ENCODE results near the gene BIRC5. TPM values are rescaled to one million over a fixed set of nuclear protein-coding genes. Genes with fewer than 3 reads are reported as not detected.
A peak's percentile ranks its signal among the peaks of the same experiment; 100 is the strongest.

Gene BIRC5
- total and polyA plus RNA-seq, 8 donors, result 4.8 to 43.4 (median 23.7) TPM

DNA sequence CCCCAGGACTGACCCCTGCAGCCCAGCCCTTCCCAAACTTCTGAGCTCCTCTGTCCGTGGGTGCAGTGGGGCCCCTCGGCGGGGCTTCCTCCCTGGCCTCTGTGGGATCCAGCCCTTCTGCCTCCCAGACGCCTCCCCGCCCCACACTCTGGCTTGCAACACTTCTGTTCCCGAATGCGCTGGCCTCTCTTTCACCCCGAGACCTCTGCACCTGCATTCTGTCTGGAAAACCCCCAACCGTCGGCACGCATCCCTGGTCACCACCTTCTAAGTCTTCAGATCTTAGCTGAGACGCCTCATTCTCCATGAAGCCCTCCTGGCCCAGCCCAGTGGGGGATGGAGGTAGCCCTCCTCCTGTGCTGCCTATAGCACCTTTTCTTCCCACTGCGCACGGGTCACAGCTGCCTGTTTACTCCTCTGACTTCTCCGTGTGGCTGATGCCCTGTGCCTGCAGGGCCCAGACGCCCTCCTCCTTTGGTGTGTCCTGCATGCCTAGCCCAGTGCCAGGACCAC, 43.8 kb downstream of the BIRC5 start:
- Histone ChIP-seq H3K27me3 (no peaks in the 10 kb centered on the region), H3K9me3 (no peaks in the 10 kb centered on the region), H3K4me3 (peak overlapping the region in 1 of 2 donors; percentile 32), H3K36me3 (no peaks in the 10 kb centered on the region), H3K27ac (peak overlapping the region; percentile 69 to 94), H3K4me1 (peaks cover 19 to 95% of the 10 kb centered on the region in 2 donors)
- TF ChIP-seq, protein P1, sequence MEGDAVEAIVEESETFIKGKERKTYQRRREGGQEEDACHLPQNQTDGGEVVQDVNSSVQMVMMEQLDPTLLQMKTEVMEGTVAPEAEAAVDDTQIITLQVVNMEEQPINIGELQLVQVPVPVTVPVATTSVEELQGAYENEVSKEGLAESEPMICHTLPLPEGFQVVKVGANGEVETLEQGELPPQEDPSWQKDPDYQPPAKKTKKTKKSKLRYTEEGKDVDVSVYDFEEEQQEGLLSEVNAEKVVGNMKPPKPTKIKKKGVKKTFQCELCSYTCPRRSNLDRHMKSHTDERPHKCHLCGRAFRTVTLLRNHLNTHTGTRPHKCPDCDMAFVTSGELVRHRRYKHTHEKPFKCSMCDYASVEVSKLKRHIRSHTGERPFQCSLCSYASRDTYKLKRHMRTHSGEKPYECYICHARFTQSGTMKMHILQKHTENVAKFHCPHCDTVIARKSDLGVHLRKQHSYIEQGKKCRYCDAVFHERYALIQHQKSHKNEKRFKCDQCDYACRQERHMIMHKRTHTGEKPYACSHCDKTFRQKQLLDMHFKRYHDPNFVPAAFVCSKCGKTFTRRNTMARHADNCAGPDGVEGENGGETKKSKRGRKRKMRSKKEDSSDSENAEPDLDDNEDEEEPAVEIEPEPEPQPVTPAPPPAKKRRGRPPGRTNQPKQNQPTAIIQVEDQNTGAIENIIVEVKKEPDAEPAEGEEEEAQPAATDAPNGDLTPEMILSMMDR (IDR thresholded peaks at IDR 0.05), result no peak
- intact Hi-C loops (cut with DNase I), result loop anchor here in 1 of 2 donors (10.0 kb wide), 1 partner anchor 167 kb away; no protein-coding TSS in a partner anchor
- ATAC-seq (peak; percentile 2), DNase-seq (peak in 1 of 4 donors; percentile 93)

DNA sequence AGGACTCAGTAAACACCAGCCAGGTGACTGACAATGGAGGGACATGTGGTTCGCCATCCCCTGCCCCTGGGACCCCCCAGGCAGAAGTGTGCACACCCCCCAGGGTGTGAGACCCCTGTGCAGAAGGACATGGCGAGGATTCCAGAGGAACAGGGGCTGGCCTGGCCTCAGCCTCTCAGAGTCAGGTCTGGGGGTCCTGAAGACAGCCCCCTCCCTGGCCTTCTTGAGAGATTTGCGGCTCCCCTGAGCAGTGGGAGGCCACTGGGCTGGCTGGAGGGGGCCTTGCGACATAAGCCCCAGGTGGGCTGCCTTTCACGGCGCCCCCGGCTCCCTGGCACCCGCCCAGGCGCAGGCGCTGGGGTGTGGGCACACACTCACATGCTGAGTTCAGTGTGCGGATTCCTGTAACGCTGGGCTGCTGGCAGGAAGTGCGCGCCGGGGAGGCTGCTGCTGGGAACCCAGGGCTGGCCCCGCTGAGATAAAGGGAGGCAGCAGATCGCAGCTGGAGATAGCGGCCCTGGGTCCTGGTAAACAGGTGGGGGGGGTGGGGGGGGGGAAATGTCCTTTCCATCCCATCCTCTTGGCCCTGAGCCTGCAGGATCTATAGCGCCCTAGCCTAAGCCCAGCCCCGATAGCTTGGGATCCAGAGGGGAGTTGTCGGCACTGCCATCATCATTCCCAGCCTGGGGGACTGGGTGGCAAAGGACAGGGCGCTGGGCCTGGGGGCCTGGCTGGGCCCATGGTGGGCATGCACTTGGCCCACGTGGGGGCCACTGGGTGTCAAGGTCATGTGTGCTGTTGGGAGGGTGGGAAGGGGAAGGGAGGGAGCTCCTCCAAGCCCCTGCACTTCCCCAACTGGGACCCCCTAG, 44.5 kb downstream of the BIRC5 start:
- Histone ChIP-seq H3K27ac (peak overlapping the region; percentile 69 to 94), H3K4me1 (peaks cover 19 to 95% of the 10 kb centered on the region in 2 donors), H3K36me3 (no peaks in the 10 kb centered on the region), H3K9me3 (no peaks in the 10 kb centered on the region), H3K4me3 (peak overlapping the region in 1 of 2 donors; percentile 32), H3K27me3 (no peaks in the 10 kb centered on the region)
- peak; percentile 33 for ATAC-seq
- TF ChIP-seq, protein P1 (IDR thresholded peaks at IDR 0.05), result no peak
- intact Hi-C loops (cut with DNase I), result loop anchor here in 1 of 2 donors (10.0 kb wide), 1 partner anchor 166 kb away; no protein-coding TSS in a partner anchor
- DNase-seq, result peak in 2 of 4 donors; percentile 80 to 94

DNA sequence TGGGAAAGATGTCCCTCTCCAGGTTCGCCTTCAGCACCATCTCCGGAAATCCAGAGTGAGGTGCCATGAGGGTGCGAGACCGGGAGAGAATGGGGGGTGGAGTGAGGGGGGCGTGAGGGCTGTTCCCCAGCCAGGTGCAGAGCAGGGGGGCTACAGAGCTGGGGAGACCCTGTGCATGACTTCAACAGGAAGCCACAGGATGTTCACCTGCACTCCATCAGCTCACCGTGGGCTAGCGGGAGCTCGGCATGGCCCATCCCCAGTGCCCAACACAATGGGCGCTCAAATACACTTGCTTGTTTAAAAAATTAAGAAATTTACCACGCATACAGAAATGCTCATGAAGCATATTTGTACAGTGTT, 45.1 kb downstream of the BIRC5 start:
- Histone ChIP-seq H3K4me1 (peaks cover 16 to 96% of the 10 kb centered on the region in 2 donors), H3K27ac (peak overlapping the region; percentile 7 to 94), H3K27me3 (no peaks in the 10 kb centered on the region), H3K9me3 (no peaks in the 10 kb centered on the region), H3K4me3 (peak overlapping the region in 1 of 2 donors; percentile 32), H3K36me3 (no peaks in the 10 kb centered on the region)
- intact Hi-C loops (cut with DNase I), result loop anchor here in 1 of 2 donors (10.0 kb wide), 1 partner anchor 166 kb away; no protein-coding TSS in a partner anchor
- TF ChIP-seq, protein P1 (IDR thresholded peaks at IDR 0.05), result no peak
- no peak for ATAC-seq
- DNase-seq, result peak in 1 of 4 donors; percentile 36

DNA sequence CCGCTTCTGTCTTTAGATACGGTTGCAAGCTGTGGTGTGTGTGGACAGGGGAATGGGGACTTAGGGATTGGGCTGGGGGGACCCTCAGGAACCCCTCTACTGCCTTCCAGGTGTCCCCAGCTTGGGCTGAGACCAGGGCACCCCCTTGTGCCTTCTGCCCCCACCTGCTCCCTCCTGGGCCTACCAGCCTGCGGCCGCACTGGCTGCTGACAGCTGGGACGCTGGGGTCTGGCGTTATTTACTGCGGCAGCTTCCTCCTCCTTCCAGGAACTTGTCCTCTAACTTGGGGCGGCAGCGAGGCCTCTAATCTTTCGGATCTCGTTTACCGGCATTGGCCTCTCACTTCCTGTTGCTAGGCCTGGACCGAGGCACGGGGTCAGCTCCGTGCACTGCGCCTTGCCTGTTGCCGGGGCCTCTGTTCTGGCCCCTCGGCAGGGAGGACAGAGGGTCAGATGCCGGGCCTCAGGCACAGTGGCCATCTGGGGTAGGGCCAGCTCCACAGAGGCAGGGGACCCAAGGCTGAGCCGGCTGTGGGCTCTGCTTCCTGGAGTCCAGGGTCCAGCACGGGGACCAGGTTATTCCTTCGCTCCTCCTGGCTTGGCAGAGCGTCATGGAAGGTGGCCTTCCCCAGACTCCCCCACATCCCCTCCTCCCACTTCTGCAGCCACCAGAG, 49.1 kb downstream of the BIRC5 start:
- intact Hi-C loops (cut with DNase I), result no loop called here
- TF ChIP-seq, protein P1 (IDR thresholded peaks at IDR 0.05), result no peak
- peak in 2 of 4 donors; percentile 77 to 90 for DNase-seq
- peak; percentile 12 for ATAC-seq
- Histone ChIP-seq H3K9me3 (no peaks in the 10 kb centered on the region), H3K4me3 (no peak overlapping the region), H3K4me1 (peaks cover 16 to 93% of the 10 kb centered on the region in 2 donors), H3K27me3 (no peaks in the 10 kb centered on the region), H3K36me3 (no peaks in the 10 kb centered on the region), H3K27ac (peak overlapping the region; percentile 67 to 91)

All from left lung (tissue), 10 donors.